LNCAP (cell line): ENCODE measurements around the gene JCAD.

ENCODE experiments used
- CTCF ChIP-seq: fragments of 450-650 bp; IDR thresholded peaks from 2 replicates; pipeline ENCODE4 v1.5.1; 2017; ENCODE audit warnings: mild to moderate bottlenecking

JCAD gene

GRCh38 chr10:30028006-30028737 lies 31.2 kb downstream of the JCAD start:
- no peak for TF ChIP-seq CTCF

GRCh38 chr10:30027057-30028005 lies 32.1 kb downstream of the JCAD start:
- TF ChIP-seq CTCF: no peak

GRCh38 chr10:30026578-30026977 lies 32.8 kb downstream of the JCAD start:
- no peak for TF ChIP-seq CTCF

- TF ChIP-seq CTCF: no peak
Measured at GRCh38 chr10:30026080-30026479, 33.3 kb downstream of the JCAD start.

- TF ChIP-seq CTCF: no peak
Measured at GRCh38 chr10:30022590-30022989, 36.8 kb downstream of the JCAD start.

- no peak for TF ChIP-seq CTCF
Measured at GRCh38 chr10:30019468-30019867, 39.9 kb downstream of the JCAD start.

- TF ChIP-seq CTCF: no peak
Measured at GRCh38 chr10:30018496-30018895, 40.9 kb downstream of the JCAD start.
